Upper lobe of left lung (tissue), 4 donors: Measurements from ENCODE around the gene KCNT1.

Experiments
- CTCF ChIP-seq, 6 experiments: fragments of 450-650 bp in 4 of 6; fragments of 200-600 bp in 2 of 6; sonication (generic) in 2 of 6; IDR thresholded peaks; one replicate each; pipeline ENCODE4 v1.5.1; 2016 to 2019; ENCODE audit warnings: antibody characterized with exemption in 6 of 6
- POLR2AphosphoS5 ChIP-seq, 2 donors: sonication (generic); formaldehyde crosslinking; IDR thresholded peaks; one replicate each; pipeline ENCODE4 v1.5.1; 2017; ENCODE audit warnings: antibody characterized with exemption in 2 of 2

GRCh38 chr9:135773530-135774238 is 71.7 kb downstream of the KCNT1 start:
- TF ChIP-seq CTCF (IDR thresholded peaks at IDR 0.05) (no peak), POLR2AphosphoS5 (IDR thresholded peaks at IDR 0.05) (no peak)
